H9 (cell line): ENCODE results near the gene LRG1. TPM values are rescaled to one million over a fixed set of nuclear protein-coding genes. Genes with fewer than 3 reads are reported as not detected.

Experiments used
- DNase-seq: peaks from one replicate; pipeline ENCODE4 v3.0.0-alpha.2; 2017
- H2AFZ ChIP-seq: one replicate; pipeline ENCODE4 v1.6.1; 2013; ENCODE audit warnings: mild to moderate bottlenecking, low read length, control low read depth, moderate library complexity
- H2AK5ac ChIP-seq: 2 replicates; pipeline ENCODE4 v1.6.1; 2013; ENCODE audit warnings: low read length, control low read depth, mixed read lengths; ENCODE audit not compliant: insufficient read length
- H2BK120ac ChIP-seq: one replicate; pipeline ENCODE4 v1.6.1; 2013; ENCODE audit warnings: low read depth, mild to moderate bottlenecking, low read length, control low read depth, inconsistent platforms; ENCODE audit not compliant: poor library complexity, severe bottlenecking
- H2BK12ac ChIP-seq: 2 replicates; pipeline ENCODE4 v1.6.1; 2013; ENCODE audit warnings: low read length, control low read depth, mixed read lengths, low read depth; ENCODE audit not compliant: insufficient read length
- H2BK15ac ChIP-seq: 2 replicates; pipeline ENCODE4 v1.6.1; 2013; ENCODE audit warnings: low read depth, low read length, control low read depth
- H2BK20ac ChIP-seq: one replicate; pipeline ENCODE4 v1.6.1; 2013; ENCODE audit warnings: low read depth, mild to moderate bottlenecking, low read length, control low read depth, inconsistent platforms; ENCODE audit not compliant: poor library complexity, severe bottlenecking
- H2BK5ac ChIP-seq: 2 replicates; pipeline ENCODE4 v1.6.1; 2013; ENCODE audit warnings: low read length, control low read depth, mixed read lengths; ENCODE audit not compliant: insufficient read length
- H3K14ac ChIP-seq: 2 replicates; pipeline ENCODE4 v1.6.1; 2013; ENCODE audit warnings: low read length, control low read depth; ENCODE audit not compliant: insufficient read depth
- H3K18ac ChIP-seq: 2 replicates; pipeline ENCODE4 v1.6.1; 2013; ENCODE audit warnings: low read depth, mild to moderate bottlenecking, mixed read lengths, low read length, control low read depth; ENCODE audit not compliant: insufficient read length
- H3K23ac ChIP-seq: 2 replicates; pipeline ENCODE4 v1.6.1; 2013; ENCODE audit warnings: low read length, control low read depth, mixed read lengths, low read depth; ENCODE audit not compliant: insufficient read length
- H3K23me2 ChIP-seq: 2 replicates; pipeline ENCODE4 v1.6.1; 2013; ENCODE audit warnings: low read depth, mild to moderate bottlenecking, mixed read lengths, low read length, control low read depth; ENCODE audit not compliant: insufficient read length, poor library complexity, severe bottlenecking
- H3K27ac ChIP-seq: 2 replicates; pipeline ENCODE4 v1.5.1; 2013; ENCODE audit warnings: low read length, control low read depth, mixed read lengths, low read depth; ENCODE audit not compliant: insufficient read length
- H3K27me3 ChIP-seq: 2 replicates; pipeline ENCODE4 v1.6.1; 2013; ENCODE audit warnings: low read length, control low read depth, inconsistent platforms; ENCODE audit not compliant: insufficient read depth
- H3K4ac ChIP-seq: 2 replicates; pipeline ENCODE4 v1.6.1; 2013; ENCODE audit warnings: low read depth, mild to moderate bottlenecking, control low read depth, inconsistent platforms, low read length, moderate library complexity
- H3K4me1 ChIP-seq: 2 replicates; pipeline ENCODE4 v1.6.1; 2013; ENCODE audit warnings: low read length, control low read depth, inconsistent platforms; ENCODE audit not compliant: insufficient read depth
- H3K4me2 ChIP-seq: 2 replicates; pipeline ENCODE4 v1.6.1; 2013; ENCODE audit warnings: low read length, control low read depth, mixed read lengths; ENCODE audit not compliant: insufficient read length, insufficient read depth
- H3K56ac ChIP-seq: 2 replicates; pipeline ENCODE4 v1.6.1; 2013; ENCODE audit warnings: low read depth, mild to moderate bottlenecking, mixed read lengths, low read length, control low read depth; ENCODE audit not compliant: insufficient read length
- H3K79me1 ChIP-seq: 2 replicates; pipeline ENCODE4 v1.6.1; 2013; ENCODE audit warnings: low read depth, mild to moderate bottlenecking, moderate library complexity, low read length, control low read depth, inconsistent platforms; ENCODE audit not compliant: insufficient read depth, poor library complexity, severe bottlenecking
- H3K79me2 ChIP-seq: 2 replicates; pipeline ENCODE4 v1.6.1; 2013; ENCODE audit warnings: low read length, control low read depth, inconsistent platforms; ENCODE audit not compliant: insufficient read depth
- H3K9ac ChIP-seq: 2 replicates; pipeline ENCODE4 v1.6.1; 2013; ENCODE audit warnings: low read length, control low read depth, mixed read lengths; ENCODE audit not compliant: insufficient read length; ENCODE audit errors: extremely low read depth
- H3K9me3 ChIP-seq: one replicate; pipeline ENCODE4 v1.6.1; 2013; ENCODE audit warnings: low read depth, low read length, inconsistent platforms; ENCODE audit not compliant: control insufficient read depth
- H3T11ph ChIP-seq: one replicate; pipeline ENCODE4 v1.6.1; 2013; ENCODE audit warnings: mild to moderate bottlenecking, low read length, control low read depth, inconsistent platforms
- H4K20me1 ChIP-seq: one replicate; pipeline ENCODE4 v1.6.1; 2013; ENCODE audit not compliant: control insufficient read depth, insufficient read length, insufficient read depth
- H4K5ac ChIP-seq: 2 replicates; pipeline ENCODE4 v1.6.1; 2013; ENCODE audit warnings: low read depth, mild to moderate bottlenecking, mixed read lengths, low read length, control low read depth; ENCODE audit not compliant: insufficient read length
- H4K8ac ChIP-seq: replicated peaks from 2 replicates; pipeline ENCODE4 v1.6.1; 2013; ENCODE audit warnings: low read length, control low read depth, mixed read lengths, low read depth; ENCODE audit not compliant: insufficient read length
- H4K91ac ChIP-seq: 2 replicates; pipeline ENCODE4 v1.6.1; 2013; ENCODE audit warnings: low read depth, mild to moderate bottlenecking, moderate library complexity, mixed read lengths, low read length, control low read depth; ENCODE audit not compliant: insufficient read length
- H3K27ac Mint-ChIP-seq, 3 experiments: 2 replicates in 2 of 3; 3 replicates in 1 of 3; pipeline ENCODE4 v1.8.0; 2020 to 2021; ENCODE audit warnings: mixed read lengths in 3 of 3, mild to moderate bottlenecking in 1 of 3, moderate library complexity in 1 of 3
- H3K27me3 Mint-ChIP-seq: 2 replicates; pipeline ENCODE4 v1.8.0; 2021; ENCODE audit warnings: low read depth, mild to moderate bottlenecking, moderate library complexity, mixed read lengths
- H3K36me3 Mint-ChIP-seq, 3 experiments: 2 replicates in 2 of 3; 3 replicates in 1 of 3; pipeline ENCODE4 v1.8.0; 2020 to 2021; ENCODE audit warnings: low read depth in 3 of 3, mixed read lengths in 3 of 3; ENCODE audit not compliant: insufficient read depth in 1 of 3
- H3K4me1 Mint-ChIP-seq, 2 experiments: 2 replicates each; pipeline ENCODE4 v1.8.0; 2020; ENCODE audit warnings: mixed read lengths in 2 of 2
- H3K4me3 Mint-ChIP-seq, 2 experiments: 2 replicates in 1 of 2; 3 replicates in 1 of 2; pipeline ENCODE4 v1.8.0; 2020 to 2021; ENCODE audit warnings: mild to moderate bottlenecking in 2 of 2, mixed read lengths in 2 of 2, moderate library complexity in 1 of 2
- H3K9me3 Mint-ChIP-seq, 2 experiments: 2 replicates in 1 of 2; 3 replicates in 1 of 2; pipeline ENCODE4 v1.8.0; 2020; ENCODE audit warnings: mild to moderate bottlenecking in 2 of 2, mixed read lengths in 2 of 2, moderate library complexity in 1 of 2
- WGBS: extraction: QIAGEN DNeasy Blood & Tissue Kit; methylation state at CpG from one replicate; pipeline ENCODE4 v1.1.7; 2013; ENCODE audit warnings: missing lambda C conversion rate, low lambda C conversion rate, mixed read lengths; ENCODE audit not compliant: insufficient read length; ENCODE audit errors: extremely low coverage; 5-methylcytosine and 5-hydroxymethylcytosine counted together
- total RNA-seq: library from RNA; stranded (reverse); gene quantifications from 2 replicates; pipeline ENCODE4 v1.2.1, GENCODE V29; 2021
- TF ChIP-seq, protein P1 (sequence below): fragments of 200-600 bp; sonication (generic); conservative IDR thresholded peaks from 3 replicates; pipeline ENCODE4 v1.8.0; 2021; ENCODE audit warnings: antibody characterized with exemption, mild to moderate bottlenecking

LRG1 gene
- total RNA-seq, 1 experiment from 2014 or later = 0.24 TPM

DNA sequence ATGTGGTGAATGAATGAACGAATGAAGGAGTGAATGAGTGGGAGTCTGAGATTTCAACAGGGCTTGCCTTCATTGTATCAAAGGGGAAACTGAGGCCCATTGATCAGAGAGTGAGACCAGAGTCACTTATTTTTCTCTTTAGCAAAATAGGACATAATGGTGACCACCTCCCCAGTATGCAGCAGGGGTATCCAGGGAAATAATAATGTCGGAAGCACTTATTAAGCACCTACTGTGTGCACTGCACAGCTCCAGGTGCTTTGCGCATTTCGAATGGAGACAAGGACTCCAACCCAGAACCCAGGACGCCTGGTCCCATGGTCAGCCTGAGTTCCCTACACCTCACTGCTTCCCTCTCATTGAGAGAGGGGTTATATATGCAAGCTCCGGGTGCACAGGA, 46.4 kb upstream of the LRG1 start:
- Histone ChIP-seq H3K23ac (no peak overlapping the region), H3K14ac (no peak overlapping the region), H3T11ph (no peak overlapping the region), H2BK5ac (no peak overlapping the region), H3K27ac (no peak overlapping the region), H2BK20ac (no peak overlapping the region), H4K91ac (no peak overlapping the region), H3K9me3 (no peaks in the 10 kb centered on the region), H3K9ac (no peak overlapping the region), H3K56ac (no peak overlapping the region), H3K18ac (no peak overlapping the region), H4K5ac (no peak overlapping the region), H2BK15ac (no peak overlapping the region), H2BK12ac (no peak overlapping the region), H4K8ac (no peak overlapping the region), H4K20me1 (no peaks in the 10 kb centered on the region), H3K4ac (no peak overlapping the region), H3K27me3 (no peaks in the 10 kb centered on the region; the same call in 1 of the 2 replicates), H2AK5ac (no peak overlapping the region), H3K23me2 (peaks cover 3% of the 10 kb centered on the region), H2BK120ac (no peak overlapping the region), H3K79me2 (no peaks in the 10 kb centered on the region), H3K79me1 (no peaks in the 10 kb centered on the region), H3K4me1 (no peaks in the 10 kb centered on the region), H3K4me2 (no peak overlapping the region), H2AFZ (no peak overlapping the region)
- peak overlapping the region in 1 of 2 experiments; percentile 82; a peak in 3 of 5 replicates for H3K4me3 Mint-ChIP-seq
- H3K27me3 Mint-ChIP-seq = peaks cover 64% of the 10 kb centered on the region
- DNase-seq = no peak
- TF ChIP-seq, protein P1, sequence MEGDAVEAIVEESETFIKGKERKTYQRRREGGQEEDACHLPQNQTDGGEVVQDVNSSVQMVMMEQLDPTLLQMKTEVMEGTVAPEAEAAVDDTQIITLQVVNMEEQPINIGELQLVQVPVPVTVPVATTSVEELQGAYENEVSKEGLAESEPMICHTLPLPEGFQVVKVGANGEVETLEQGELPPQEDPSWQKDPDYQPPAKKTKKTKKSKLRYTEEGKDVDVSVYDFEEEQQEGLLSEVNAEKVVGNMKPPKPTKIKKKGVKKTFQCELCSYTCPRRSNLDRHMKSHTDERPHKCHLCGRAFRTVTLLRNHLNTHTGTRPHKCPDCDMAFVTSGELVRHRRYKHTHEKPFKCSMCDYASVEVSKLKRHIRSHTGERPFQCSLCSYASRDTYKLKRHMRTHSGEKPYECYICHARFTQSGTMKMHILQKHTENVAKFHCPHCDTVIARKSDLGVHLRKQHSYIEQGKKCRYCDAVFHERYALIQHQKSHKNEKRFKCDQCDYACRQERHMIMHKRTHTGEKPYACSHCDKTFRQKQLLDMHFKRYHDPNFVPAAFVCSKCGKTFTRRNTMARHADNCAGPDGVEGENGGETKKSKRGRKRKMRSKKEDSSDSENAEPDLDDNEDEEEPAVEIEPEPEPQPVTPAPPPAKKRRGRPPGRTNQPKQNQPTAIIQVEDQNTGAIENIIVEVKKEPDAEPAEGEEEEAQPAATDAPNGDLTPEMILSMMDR = no peak
- peaks cover 8 to 40% of the 10 kb centered on the region in 2 experiments for H3K4me1 Mint-ChIP-seq
- H3K27ac Mint-ChIP-seq = no peak overlapping the region
- peaks cover 0 to 2% of the 10 kb centered on the region in 2 experiments; a peak in 3 of 5 replicates for H3K9me3 Mint-ChIP-seq
- no peaks in the 10 kb centered on the region for H3K36me3 Mint-ChIP-seq
- WGBS = no CpG with 5 or more reads among the region's 6 CpGs
